Calu3 (cell line): ENCODE measurements around the gene NUP54. TPM values are rescaled to one million over a fixed set of nuclear protein-coding genes. Genes with fewer than 3 reads are reported as not detected.

Source experiments
- Bru-seq: library from RNA; stranded (reverse); fragments of 400-500 nt; gene quantifications from one replicate; lab custom pipeline; 2021; lab: Mats Ljungman, UMichigan
- BruChase-seq, 2 experiments: library from RNA; stranded (reverse); fragments of 400-500 nt; gene quantifications; one replicate each; lab custom pipeline; 2021; lab: Mats Ljungman, UMichigan
- BruUV-seq: library from RNA; stranded (reverse); fragments of 400-500 nt; replicated peaks from 2 replicates; lab custom pipeline; 2021; lab: Mats Ljungman, UMichigan
- CTCF ChIA-PET: fragments of 300-600 bp; sonication (Branson Sonifier 250); formaldehyde crosslinking; loops from one replicate; lab custom pipeline; 2022; ENCODE audit warnings: antibody characterized with exemption; lab: Charles Lee
- DNase-seq: peaks from one replicate; pipeline ENCODE4 v3.0.0; 2022
- H3K27ac Mint-ChIP-seq: one replicate; pipeline ENCODE4 v1.8.0; 2022; ENCODE audit warnings: mixed read lengths; ENCODE audit not compliant: unreplicated experiment
- H3K27me3 Mint-ChIP-seq: one replicate; pipeline ENCODE4 v1.8.0; 2022; ENCODE audit warnings: mixed read lengths; ENCODE audit not compliant: unreplicated experiment
- H3K36me3 Mint-ChIP-seq: one replicate; pipeline ENCODE4 v1.8.0; 2022; ENCODE audit warnings: mild to moderate bottlenecking, moderate library complexity, mixed read lengths; ENCODE audit not compliant: insufficient read depth, unreplicated experiment
- H3K4me1 Mint-ChIP-seq: one replicate; pipeline ENCODE4 v1.8.0; 2022; ENCODE audit warnings: mild to moderate bottlenecking, low read depth, mixed read lengths; ENCODE audit not compliant: unreplicated experiment
- H3K4me3 Mint-ChIP-seq: one replicate; pipeline ENCODE4 v1.8.0; 2022; ENCODE audit warnings: mild to moderate bottlenecking, low read depth, moderate library complexity, mixed read lengths; ENCODE audit not compliant: unreplicated experiment
- H3K9me3 Mint-ChIP-seq: one replicate; pipeline ENCODE4 v1.8.0; 2022; ENCODE audit warnings: low read depth, mixed read lengths; ENCODE audit not compliant: unreplicated experiment
- CTCF ChIP-seq: fragments of 200-600 bp; IDR thresholded peaks from one replicate; pipeline ENCODE4 v1.8.0; 2022; ENCODE audit warnings: antibody characterized with exemption; ENCODE audit not compliant: unreplicated experiment
- intact Hi-C: fragments of 100-400 bp; cut with micrococcal nuclease; formaldehyde crosslinking; loops from one replicate; pipeline ENCODE4 v1.10.0; 2022; ENCODE audit not compliant: unreplicated experiment
- long read RNA-seq: library from polyadenylated mRNA; stranded (forward); transcript quantifications from one replicate; pipeline ENCODE4 v2.0.0, GENCODE V29; 2022
- total RNA-seq: library from RNA; stranded (reverse); gene quantifications from 2 replicates; pipeline ENCODE4 v1.2.3, GENCODE V29; 2022

Gene NUP54
- 33.9 and 40.8 TPM in 2 replicates for total RNA-seq
- Bru-seq, nascent RNA: percentile 89 among the genes with signal in this experiment
- percentile 75 among the genes with signal in this experiment for BruChase-seq, experiment 1, labeled RNA remaining after a 6-hour chase
- BruChase-seq, experiment 2, labeled RNA remaining after a 2-hour chase: percentile 79 among the genes with signal in this experiment
- long read RNA-seq, transcript NUP54-201 (12 exons, 2,367 nt): major isoform, 27 of 49 reads
- long read RNA-seq, partial matches to known transcripts: 1 of 49 reads
- long read RNA-seq, other reads (novel, unspliced or antisense): 17 of 49 reads

GRCh38 chr4:76148142-76148865 is at the start of gene NUP54:
TSS of gene NUP54 (minus strand) at chr4:76148397. CDS start at chr4:76148374, 23 bp downstream.
- H3K36me3 Mint-ChIP-seq: peaks cover 24% of the 10 kb centered on the region
- BruUV-seq: no TSS peak
- H3K27me3 Mint-ChIP-seq: no peaks in the 10 kb centered on the region
- DNase-seq: peak; percentile 91
- peak within 1 kb of the TSS; percentile 100 for H3K4me3 Mint-ChIP-seq
- no peak for TF ChIP-seq CTCF
- peaks cover 12% of the 10 kb centered on the region for H3K4me1 Mint-ChIP-seq
- CTCF ChIA-PET: interaction anchor here (0.7 kb wide), 1 partner anchor 160 kb away, joined by 3 read pairs; no protein-coding TSS in a partner anchor
- no peaks in the 10 kb centered on the region for H3K9me3 Mint-ChIP-seq
- H3K27ac Mint-ChIP-seq: peak within 1 kb of the TSS; percentile 97
- intact Hi-C loops: no loop called here

GRCh38 chr4:76197031-76197743 is 49.0 kb upstream of the NUP54 start:
- TF ChIP-seq CTCF: no peak
- CTCF ChIA-PET: no interaction called here
- no peaks in the 10 kb centered on the region for H3K27me3 Mint-ChIP-seq
- no peak for DNase-seq
- H3K36me3 Mint-ChIP-seq: peaks cover 17% of the 10 kb centered on the region
- no peak overlapping the region for H3K4me3 Mint-ChIP-seq
- BruUV-seq: no TSS peak
- H3K27ac Mint-ChIP-seq: no peak overlapping the region
- no peaks in the 10 kb centered on the region for H3K9me3 Mint-ChIP-seq
- intact Hi-C loops: no loop called here
- H3K4me1 Mint-ChIP-seq: peaks cover 42% of the 10 kb centered on the region

GRCh38 chr4:76196376-76196775 is 48.2 kb upstream of the NUP54 start:
- CTCF ChIA-PET: no interaction called here
- TF ChIP-seq CTCF: no peak
- peaks cover 1% of the 10 kb centered on the region for H3K9me3 Mint-ChIP-seq
- intact Hi-C loops: no loop called here
- H3K27ac Mint-ChIP-seq: no peak overlapping the region
- no peak overlapping the region for H3K4me3 Mint-ChIP-seq
- BruUV-seq: no TSS peak
- H3K36me3 Mint-ChIP-seq: peaks cover 22% of the 10 kb centered on the region
- no peak for DNase-seq
- H3K27me3 Mint-ChIP-seq: no peaks in the 10 kb centered on the region
- H3K4me1 Mint-ChIP-seq: peaks cover 40% of the 10 kb centered on the region

GRCh38 chr4:76195326-76195725 is 47.1 kb upstream of the NUP54 start:
- Mint-ChIP-seq H3K27me3 (no peaks in the 10 kb centered on the region), H3K27ac (no peak overlapping the region), H3K9me3 (peaks cover 2% of the 10 kb centered on the region), H3K36me3 (peaks cover 22% of the 10 kb centered on the region), H3K4me3 (no peak overlapping the region), H3K4me1 (peaks cover 29% of the 10 kb centered on the region)
- intact Hi-C loops: no loop called here
- CTCF ChIA-PET: no interaction called here
- no peak for TF ChIP-seq CTCF
- DNase-seq: no peak
- no TSS peak for BruUV-seq
